NCI-H69 (cell line): ENCODE data around the gene ZNF282.
"Not testable (repeated sequence)": the region's sequence is repeated elsewhere in the genome, so short reads cannot be mapped to it uniquely, and the experiment has no call there.

Source experiments
- DNase-seq: peaks from one replicate; lab custom pipeline; 2025; lab: John Stamatoyannopoulos, UW

Gene ZNF282

GRCh38 chr7:149225106-149225505 lies 29.8 kb downstream of the ZNF282 start:
- no peak for DNase-seq

GRCh38 chr7:149225656-149226055 lies 30.3 kb downstream of the ZNF282 start:
- DNase-seq: no peak

- not testable (repeated sequence) for DNase-seq
These were observed 31.0 kb downstream of the ZNF282 start for GRCh38 chr7:149226366-149226765.

GRCh38 chr7:149226840-149227494 lies 31.6 kb downstream of the ZNF282 start:
- no peak for DNase-seq

GRCh38 chr7:149228831-149229471 lies 33.6 kb downstream of the ZNF282 start:
- DNase-seq: peak; percentile 38

GRCh38 chr7:149229526-149229925 lies 34.2 kb downstream of the ZNF282 start:
- peak; percentile 57 for DNase-seq

GRCh38 chr7:149232362-149232761 lies 37.0 kb downstream of the ZNF282 start:
- no peak for DNase-seq

GRCh38 chr7:149233655-149234204 lies 38.4 kb downstream of the ZNF282 start:
- DNase-seq: not testable (repeated sequence)

GRCh38 chr7:149237502-149237901 lies 42.2 kb downstream of the ZNF282 start:
- peak; percentile 17 for DNase-seq

- no peak for DNase-seq
These were observed 42.7 kb downstream of the ZNF282 start for GRCh38 chr7:149238051-149238450.

- peak; percentile 96 for DNase-seq
These were observed 44.2 kb downstream of the ZNF282 start, which contains the start of gene ZNF212 for GRCh38 chr7:149239345-149240143. Gene ZNF212, plus strand, starts transcription at chr7:149239651. Its CDS starts 128 bp downstream, at chr7:149239779.

GRCh38 chr7:149240637-149241036 lies 45.3 kb downstream of the ZNF282 start:
- DNase-seq: no peak

GRCh38 chr7:149241696-149242095 lies 46.4 kb downstream of the ZNF282 start:
- DNase-seq: no peak

GRCh38 chr7:149245244-149245643 lies 49.9 kb downstream of the ZNF282 start:
- no peak for DNase-seq

- DNase-seq: no peak
These were observed 50.4 kb downstream of the ZNF282 start for GRCh38 chr7:149245744-149246143.

- DNase-seq: no peak
These were observed 53.4 kb downstream of the ZNF282 start for GRCh38 chr7:149248777-149249176.

- DNase-seq: not testable (repeated sequence)
These were observed 54.8 kb downstream of the ZNF282 start for GRCh38 chr7:149250151-149250550.

GRCh38 chr7:149251518-149251917 lies 56.2 kb downstream of the ZNF282 start:
- DNase-seq: not testable (repeated sequence)

- DNase-seq: no peak
These were observed 57.0 kb downstream of the ZNF282 start for GRCh38 chr7:149252378-149252777.

GRCh38 chr7:149253665-149254064 lies 58.3 kb downstream of the ZNF282 start:
- DNase-seq: no peak

GRCh38 chr7:149254181-149254858 lies 59.0 kb downstream of the ZNF282 start:
- no peak for DNase-seq

GRCh38 chr7:149255174-149255573 lies 59.8 kb downstream of the ZNF282 start:
- DNase-seq: no peak
